Glutamatergic neuron (in vitro differentiated cells): ENCODE results near the gene MARCHF10. TPM values are rescaled to one million over a fixed set of nuclear protein-coding genes. Genes with fewer than 3 reads are reported as not detected.

ENCODE experiments used
- DNase-seq: peaks from one replicate; pipeline ENCODE4 v3.0.0; 2022
- H3K27ac Mint-ChIP-seq: one replicate; pipeline ENCODE4 v1.8.0; 2020; ENCODE audit warnings: mild to moderate bottlenecking, mixed read lengths, inconsistent platforms; ENCODE audit not compliant: unreplicated experiment
- H3K27me3 Mint-ChIP-seq: one replicate; pipeline ENCODE4 v1.8.0; 2020; ENCODE audit warnings: mild to moderate bottlenecking, moderate library complexity, mixed read lengths, inconsistent platforms; ENCODE audit not compliant: unreplicated experiment
- H3K36me3 Mint-ChIP-seq: one replicate; pipeline ENCODE4 v1.8.0; 2020; ENCODE audit warnings: mild to moderate bottlenecking, mixed read lengths, inconsistent platforms; ENCODE audit not compliant: unreplicated experiment
- H3K4me1 Mint-ChIP-seq: one replicate; pipeline ENCODE4 v1.8.0; 2020; ENCODE audit warnings: mild to moderate bottlenecking, low read depth, mixed read lengths, inconsistent platforms; ENCODE audit not compliant: unreplicated experiment
- H3K4me3 Mint-ChIP-seq: one replicate; pipeline ENCODE4 v1.8.0; 2020; ENCODE audit warnings: mild to moderate bottlenecking, mixed read lengths, inconsistent platforms; ENCODE audit not compliant: unreplicated experiment
- H3K9me3 Mint-ChIP-seq: one replicate; pipeline ENCODE4 v1.8.0; 2020; ENCODE audit warnings: mild to moderate bottlenecking, moderate library complexity, mixed read lengths, inconsistent platforms; ENCODE audit not compliant: unreplicated experiment
- CTCF ChIP-seq: fragments of 200-600 bp; sonication (generic); IDR thresholded peaks from one replicate; pipeline ENCODE4 v1.5.0; 2021; ENCODE audit not compliant: partially characterized antibody, unreplicated experiment
- total RNA-seq: library from RNA; stranded (reverse); fragmentation: NEBNext Ultra II Directional; extraction: Animal tissue kit (Norgen Biotek cat#: 25700); gene quantifications from one replicate; pipeline ENCODE4 v1.2.1, GENCODE V29; 2021; ENCODE audit not compliant: unreplicated experiment

The MARCHF10 gene
- total RNA-seq, 1 donor from 2014 or later: not detected

- TF ChIP-seq CTCF: peak; percentile 84
- Mint-ChIP-seq H3K4me1 (peaks cover 9% of the 10 kb centered on the region), H3K27me3 (peaks cover 8% of the 10 kb centered on the region), H3K36me3 (peaks cover 13% of the 10 kb centered on the region), H3K9me3 (peaks cover 2% of the 10 kb centered on the region), H3K27ac (no peak overlapping the region), H3K4me3 (peak overlapping the region; percentile 38)
- DNase-seq: peak; percentile 93
These were observed 104.2 kb downstream of the MARCHF10 start for GRCh38 chr17:62703776-62704380.

- Mint-ChIP-seq H3K4me3 (peak overlapping the region; percentile 38), H3K27me3 (peaks cover 8% of the 10 kb centered on the region)
- no peak for DNase-seq
These were observed 104.8 kb downstream of the MARCHF10 start for GRCh38 chr17:62703261-62703775.

GRCh38 chr17:62702746-62703260 is 105.3 kb downstream of the MARCHF10 start:
- no peak for DNase-seq
- H3K27me3 Mint-ChIP-seq: peaks cover 8% of the 10 kb centered on the region
- peaks cover 8% of the 10 kb centered on the region for H3K36me3 Mint-ChIP-seq
- no peak overlapping the region for H3K27ac Mint-ChIP-seq
- peaks cover 9% of the 10 kb centered on the region for H3K4me1 Mint-ChIP-seq
- no peak overlapping the region for H3K4me3 Mint-ChIP-seq
- TF ChIP-seq CTCF: no peak
- H3K9me3 Mint-ChIP-seq: peaks cover 2% of the 10 kb centered on the region

More at GRCh38 chr17:62703261-62703775, 104.8 kb downstream of the MARCHF10 start:
- H3K4me1 Mint-ChIP-seq: peaks cover 9% of the 10 kb centered on the region
- TF ChIP-seq CTCF: no peak
- no peak overlapping the region for H3K27ac Mint-ChIP-seq
- peaks cover 2% of the 10 kb centered on the region for H3K9me3 Mint-ChIP-seq
- peaks cover 8% of the 10 kb centered on the region for H3K36me3 Mint-ChIP-seq

- H3K27ac Mint-ChIP-seq: no peak overlapping the region
- H3K36me3 Mint-ChIP-seq: no peaks in the 10 kb centered on the region
- H3K27me3 Mint-ChIP-seq: peaks cover 6% of the 10 kb centered on the region
- H3K9me3 Mint-ChIP-seq: no peaks in the 10 kb centered on the region
- no peak overlapping the region for H3K4me3 Mint-ChIP-seq
- no peak for DNase-seq
- TF ChIP-seq CTCF: no peak
- H3K4me1 Mint-ChIP-seq: peaks cover 9% of the 10 kb centered on the region
These were observed 106.4 kb downstream of the MARCHF10 start for GRCh38 chr17:62701706-62702085.
